Measurements from ENCODE around the gene MYOG. TPM values are rescaled to one million over a fixed set of nuclear protein-coding genes. Genes with fewer than 3 reads are reported as not detected.

MYOG gene
- polyA plus RNA-seq, 3 donors = not detected

DNA sequence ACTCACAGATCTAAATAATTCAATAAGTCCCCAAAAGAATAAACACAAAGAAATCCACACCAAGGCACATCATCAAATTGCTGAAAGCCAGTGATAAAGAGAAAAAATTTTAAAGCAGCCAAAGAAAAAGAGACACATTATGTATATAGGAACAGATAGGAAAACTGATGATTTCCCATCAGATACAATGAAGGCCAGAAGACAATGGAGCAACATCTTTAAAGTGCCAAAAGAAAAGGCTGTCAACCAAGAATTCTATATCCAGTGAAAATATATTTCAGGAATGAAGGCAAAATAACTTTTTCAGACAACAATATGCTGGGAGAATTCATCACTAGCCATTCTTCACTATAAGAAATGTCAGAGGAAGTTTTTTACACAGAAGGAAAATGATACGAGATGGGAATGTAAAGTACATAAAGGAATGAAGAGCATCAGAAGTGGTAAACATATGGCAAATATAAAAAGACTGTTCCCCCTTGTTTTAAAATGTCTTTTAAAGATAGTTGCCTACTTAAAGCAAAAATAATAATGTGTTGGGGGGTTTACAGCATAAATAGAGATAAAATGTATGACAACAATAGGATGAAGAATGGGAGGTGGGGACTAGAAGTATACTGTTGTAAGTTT lies 9.4 kb upstream of the MYOG start:
- H3K79me2 ChIP-seq (ENCODE audit: insufficient read depth, low read length) = no peaks in the 10 kb centered on the region
- H3K4me3 ChIP-seq (replicated peaks in 1 of 3; ENCODE audit: low read depth in 2 of 3, low read length in 3 of 3) = no peak overlapping the region
- Mint-ChIP-seq H3K4me3 (no peak overlapping the region), H3K9me3 (peaks cover 22 to 41% (median 30%) of the 10 kb centered on the region in 7 donors), H3K27me3 (ENCODE audit: low read depth in 3 of 3) (peaks cover 12 to 20% (median 13%) of the 10 kb centered on the region in 3 donors), H3K27ac (no peak overlapping the region), H3K4me1 (peaks cover 6% of the 10 kb centered on the region), H3K36me3 (no peaks in the 10 kb centered on the region)
- no peaks in the 10 kb centered on the region for H3K27me3 ChIP-seq (ENCODE audit: control insufficient read depth in 2 of 2, insufficient read depth in 2 of 2, low read length in 2 of 2)
- intact Hi-C loops (cut with micrococcal nuclease) = no loop called here
- H2AFZ ChIP-seq (ENCODE audit: insufficient read depth, low read depth, low read length, poor library complexity, severe bottlenecking) = no peak overlapping the region
- peaks cover 13 to 26% of the 10 kb centered on the region in 2 donors for H3K9me3 ChIP-seq (replicated peaks in 1 of 2; ENCODE audit: control insufficient read depth in 1 of 2, insufficient read depth in 1 of 2, low read length in 2 of 2)
- no peaks in the 10 kb centered on the region for H3K36me3 ChIP-seq (replicated peaks in 1 of 2; ENCODE audit: control insufficient read depth in 1 of 2, insufficient read depth in 2 of 2, low read length in 2 of 2)
- no peaks in the 10 kb centered on the region for H3K4me1 ChIP-seq (ENCODE audit: control insufficient read depth in 1 of 2, insufficient read depth in 2 of 2, low read length in 2 of 2)
- no peak for DNase-seq
- no peak overlapping the region for H3K9ac ChIP-seq (ENCODE audit: insufficient read depth, low read length, poor library complexity, severe bottlenecking)
- WGBS (ENCODE audit: insufficient coverage) = no CpG with 5 or more reads among the region's 1 CpG
- TF ChIP-seq, protein P1, sequence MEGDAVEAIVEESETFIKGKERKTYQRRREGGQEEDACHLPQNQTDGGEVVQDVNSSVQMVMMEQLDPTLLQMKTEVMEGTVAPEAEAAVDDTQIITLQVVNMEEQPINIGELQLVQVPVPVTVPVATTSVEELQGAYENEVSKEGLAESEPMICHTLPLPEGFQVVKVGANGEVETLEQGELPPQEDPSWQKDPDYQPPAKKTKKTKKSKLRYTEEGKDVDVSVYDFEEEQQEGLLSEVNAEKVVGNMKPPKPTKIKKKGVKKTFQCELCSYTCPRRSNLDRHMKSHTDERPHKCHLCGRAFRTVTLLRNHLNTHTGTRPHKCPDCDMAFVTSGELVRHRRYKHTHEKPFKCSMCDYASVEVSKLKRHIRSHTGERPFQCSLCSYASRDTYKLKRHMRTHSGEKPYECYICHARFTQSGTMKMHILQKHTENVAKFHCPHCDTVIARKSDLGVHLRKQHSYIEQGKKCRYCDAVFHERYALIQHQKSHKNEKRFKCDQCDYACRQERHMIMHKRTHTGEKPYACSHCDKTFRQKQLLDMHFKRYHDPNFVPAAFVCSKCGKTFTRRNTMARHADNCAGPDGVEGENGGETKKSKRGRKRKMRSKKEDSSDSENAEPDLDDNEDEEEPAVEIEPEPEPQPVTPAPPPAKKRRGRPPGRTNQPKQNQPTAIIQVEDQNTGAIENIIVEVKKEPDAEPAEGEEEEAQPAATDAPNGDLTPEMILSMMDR (IDR thresholded peaks at IDR 0.05) = no peak
- H3K27ac ChIP-seq (ENCODE audit: low read depth in 1 of 2, low read length in 2 of 2) = no peak overlapping the region
- no peak overlapping the region for H3K4me2 ChIP-seq (replicated peaks; ENCODE audit: extremely low read depth, low read length, poor library complexity, severe bottlenecking)
- H4K20me1 ChIP-seq (ENCODE audit: insufficient read depth, low read length) = no peaks in the 10 kb centered on the region

DNA sequence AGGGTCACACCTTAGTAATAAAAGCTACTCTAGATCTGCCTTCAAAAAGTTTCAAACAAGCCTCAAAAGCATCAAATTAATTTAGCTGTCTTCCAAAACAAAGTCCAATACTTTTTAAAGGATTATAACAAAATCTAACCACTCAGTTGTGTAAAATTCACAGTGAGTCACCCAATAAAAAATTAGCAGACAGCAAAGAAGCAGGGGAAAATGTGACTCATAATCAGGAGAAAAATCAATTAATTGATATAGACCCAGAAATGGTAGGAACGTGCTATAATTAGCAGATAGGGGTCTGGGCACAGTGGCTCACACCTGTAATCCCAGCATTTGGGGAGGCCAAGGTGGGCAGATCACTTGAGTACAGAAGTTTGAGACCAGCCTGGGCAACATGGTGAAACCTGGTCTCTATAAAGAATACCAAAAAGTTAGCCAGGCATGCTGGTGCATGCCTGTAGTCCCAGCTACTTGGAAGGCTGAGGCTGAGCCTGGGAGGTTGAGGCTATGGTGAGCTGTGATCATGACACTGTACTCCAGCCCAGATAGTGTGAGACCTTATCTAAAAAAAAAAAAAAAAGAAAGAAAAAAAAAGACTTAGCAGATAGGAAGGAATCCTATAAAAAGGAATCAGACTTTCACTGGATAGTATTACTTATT lies 8.1 kb upstream of the MYOG start:
- Histone ChIP-seq H3K4me3 (replicated peaks in 1 of 3; ENCODE audit: low read depth in 2 of 3, low read length in 3 of 3) (no peak overlapping the region), H3K9ac (ENCODE audit: insufficient read depth, low read length, poor library complexity, severe bottlenecking) (no peak overlapping the region), H3K4me1 (ENCODE audit: control insufficient read depth in 1 of 2, insufficient read depth in 2 of 2, low read length in 2 of 2) (no peaks in the 10 kb centered on the region), H4K20me1 (ENCODE audit: insufficient read depth, low read length) (no peaks in the 10 kb centered on the region), H3K27me3 (ENCODE audit: control insufficient read depth in 2 of 2, insufficient read depth in 2 of 2, low read length in 2 of 2) (no peaks in the 10 kb centered on the region), H3K9me3 (replicated peaks in 1 of 2; ENCODE audit: control insufficient read depth in 1 of 2, insufficient read depth in 1 of 2, low read length in 2 of 2) (peaks cover 13 to 26% of the 10 kb centered on the region in 2 donors), H2AFZ (ENCODE audit: insufficient read depth, low read depth, low read length, poor library complexity, severe bottlenecking) (no peak overlapping the region), H3K4me2 (replicated peaks; ENCODE audit: extremely low read depth, low read length, poor library complexity, severe bottlenecking) (no peak overlapping the region), H3K79me2 (ENCODE audit: insufficient read depth, low read length) (no peaks in the 10 kb centered on the region), H3K27ac (ENCODE audit: low read depth in 1 of 2, low read length in 2 of 2) (no peak overlapping the region), H3K36me3 (replicated peaks in 1 of 2; ENCODE audit: control insufficient read depth in 1 of 2, insufficient read depth in 2 of 2, low read length in 2 of 2) (no peaks in the 10 kb centered on the region)
- H3K4me3 Mint-ChIP-seq = no peak overlapping the region
- intact Hi-C loops (cut with micrococcal nuclease) = no loop called here
- DNase-seq = no peak
- peaks cover 12 to 20% (median 14%) of the 10 kb centered on the region in 3 donors for H3K27me3 Mint-ChIP-seq (ENCODE audit: low read depth in 3 of 3)
- TF ChIP-seq, protein P1 (IDR thresholded peaks at IDR 0.05) = no peak
- no peak overlapping the region for H3K27ac Mint-ChIP-seq
- H3K9me3 Mint-ChIP-seq = peaks cover 22 to 41% (median 30%) of the 10 kb centered on the region in 7 donors
- H3K4me1 Mint-ChIP-seq = peaks cover 6% of the 10 kb centered on the region
- no peaks in the 10 kb centered on the region for H3K36me3 Mint-ChIP-seq
- WGBS (ENCODE audit: insufficient coverage) = 100% methylated on average over 1 of the region's 1 CpG
